Bronchial smooth muscle cell (primary cell): ENCODE data around the gene KLF3. TPM values are rescaled to one million over a fixed set of nuclear protein-coding genes. Genes with fewer than 3 reads are reported as not detected.

Experiments
- total RNA-seq: library from RNA; depleted of rRNA; stranded (reverse); fragments of >200 nt; gene quantifications from 2 replicates; pipeline ENCODE4 v1.2.1, GENCODE V29; 2014

The KLF3 gene
- 11.2 and 12.3 TPM in 2 replicates for total RNA-seq

DNA sequence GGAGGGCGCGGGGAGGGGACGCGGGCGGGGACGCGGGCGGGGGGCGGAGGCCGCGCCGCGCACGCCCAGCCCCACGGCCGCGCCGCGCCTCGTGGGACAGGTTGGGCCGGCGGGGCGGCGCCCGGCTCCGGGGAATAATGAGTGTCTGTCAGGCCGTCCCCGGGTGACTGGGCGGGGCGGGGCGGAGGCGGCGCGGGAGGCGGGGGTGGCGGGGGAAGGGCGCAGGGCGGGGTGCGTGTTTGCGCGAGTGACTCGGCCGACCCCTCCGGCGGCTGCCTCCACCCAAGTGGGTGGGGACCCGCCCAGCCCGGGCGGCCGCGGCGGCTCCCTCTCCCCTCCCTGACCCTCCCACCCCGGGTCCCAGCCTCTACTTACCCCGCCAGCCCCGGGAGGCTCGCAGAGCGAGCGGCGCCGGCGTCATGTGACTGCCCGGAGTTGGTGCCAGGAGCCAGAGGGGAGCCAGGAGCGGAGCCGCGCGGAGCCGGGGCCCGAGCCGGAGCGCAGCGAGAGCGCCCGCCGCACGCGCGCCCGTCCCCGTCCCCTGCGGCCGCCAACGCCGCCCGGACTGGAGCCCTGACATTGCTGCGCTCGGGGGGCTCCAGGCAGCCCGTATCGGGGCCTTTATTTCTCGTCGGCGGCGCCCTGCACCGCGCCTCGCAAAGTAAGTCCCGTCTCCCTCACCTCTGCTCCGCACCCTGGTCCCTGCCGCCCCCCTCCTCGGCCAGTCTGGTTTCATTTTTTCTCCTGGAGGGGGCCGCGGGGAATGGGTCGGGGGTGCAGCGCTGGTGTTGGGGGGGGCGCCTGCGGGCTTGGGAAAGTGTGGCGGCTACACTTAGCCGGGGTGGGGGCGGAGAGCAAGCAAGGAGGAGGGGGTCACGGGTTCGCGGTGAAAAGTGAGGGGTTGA is at the start of gene KLF3:
KLF3 (plus strand) TSS at position 399 of the 905 bp plus-strand sequence. CDS start 16,427 bp downstream, outside the sequence.

Other genes with a start within 250 kb of the KLF3 start
- gene TLR10, start 118.8 kb downstream of the KLF3 start, total RNA-seq, result not detected in 2 replicates
- gene TLR1, start 140.6 kb downstream of the KLF3 start, total RNA-seq, result 1.6 and 1.7 TPM in 2 replicates
- 0.69 and 0.95 TPM in 2 replicates for gene TLR6, start 192.6 kb downstream of the KLF3 start, total RNA-seq
- 229 and 375 TPM in 2 replicates for gene FAM114A1, start 203.6 kb downstream of the KLF3 start, total RNA-seq